Common myeloid progenitor, CD34-positive (primary cell): ENCODE data around the gene C3.

Source experiments
- CTCF ChIA-PET: fragments of 350-600 bp; sonication (Branson Sonifier 250); formaldehyde crosslinking; loops from one replicate; lab custom pipeline; 2021; ENCODE audit warnings: antibody characterized with exemption; lab: Charles Lee
- POLR2A ChIA-PET: fragments of 350-600 bp; sonication (Branson Sonifier 250); formaldehyde crosslinking; loops from one replicate; lab custom pipeline; 2021; ENCODE audit warnings: antibody characterized with exemption; lab: Charles Lee
- DNase-seq, 3 donors: peaks; one replicate each; pipeline versions ENCODE4 v3.0.0 to v3.0.0-alpha.2; 2013
- H3K27ac ChIP-seq, 2 experiments: 1 replicate in 1 of 2; 2 replicates in 1 of 2; pipeline ENCODE4 v1.7.0; 2013; ENCODE audit warnings: inconsistent platforms in 2 of 2, low read length in 2 of 2, mild to moderate bottlenecking in 2 of 2, low read depth in 1 of 2, moderate library complexity in 1 of 2; ENCODE audit not compliant: severe bottlenecking in 2 of 2, insufficient read depth in 1 of 2, poor library complexity in 1 of 2
- H3K27me3 ChIP-seq, 5 experiments: replicated peaks in 2 of 5; 1 replicate in 3 of 5; 2 replicates in 2 of 5; pipeline versions ENCODE4 v1.6.1 to v1.7.0; 2013; ENCODE audit warnings: low read length in 4 of 5, mild to moderate bottlenecking in 2 of 5, moderate library complexity in 2 of 5, inconsistent platforms in 1 of 5; ENCODE audit not compliant: insufficient read depth in 5 of 5, control insufficient read depth in 4 of 5
- H3K36me3 ChIP-seq, 4 experiments: 1 replicate in 2 of 4; 2 replicates in 2 of 4; pipeline versions ENCODE4 v1.6.1 to v1.7.0; 2013; ENCODE audit warnings: low read length in 3 of 4, control low read depth in 1 of 4, mild to moderate bottlenecking in 1 of 4; ENCODE audit not compliant: control insufficient read depth in 4 of 4, insufficient read depth in 4 of 4
- H3K4me1 ChIP-seq, 4 experiments: 1 replicate in 3 of 4; 2 replicates in 1 of 4; pipeline versions ENCODE4 v1.6.1 to v1.7.1; 2013; ENCODE audit warnings: low read length in 3 of 4, mild to moderate bottlenecking in 3 of 4, control low read depth in 1 of 4, inconsistent platforms in 1 of 4, moderate library complexity in 1 of 4; ENCODE audit not compliant: control insufficient read depth in 4 of 4, insufficient read depth in 4 of 4; ENCODE audit errors: control extremely low read depth in 1 of 4
- H3K4me3 ChIP-seq, 7 experiments: 1 replicate in 4 of 7; 2 replicates in 3 of 7; pipeline versions ENCODE4 v1.5.1 to v1.7.0; 2013; ENCODE audit warnings: mild to moderate bottlenecking in 7 of 7, low read length in 6 of 7, moderate library complexity in 6 of 7, inconsistent platforms in 2 of 7, low read depth in 2 of 7, control low read depth in 1 of 7; ENCODE audit not compliant: insufficient read depth in 4 of 7, control insufficient read depth in 1 of 7; ENCODE audit errors: extremely low read depth in 1 of 7
- H3K9me3 ChIP-seq, 5 experiments: 1 replicate in 4 of 5; 2 replicates in 1 of 5; pipeline versions ENCODE4 v1.6.1 to v1.7.1; 2013; ENCODE audit warnings: low read length in 4 of 5, mild to moderate bottlenecking in 2 of 5, inconsistent platforms in 1 of 5, low read depth in 1 of 5, moderate library complexity in 1 of 5; ENCODE audit not compliant: control insufficient read depth in 4 of 5, insufficient read depth in 2 of 5; ENCODE audit errors: control extremely low read depth in 1 of 5
- WGBS: methylation state at CpG from one replicate; pipeline ENCODE4 v1.1.5; 2013; ENCODE audit not compliant: insufficient coverage; 5-methylcytosine and 5-hydroxymethylcytosine counted together

The C3 gene

GRCh38 chr19:6654347-6655310 lies 65.8 kb downstream of the C3 start:
- ChIA-PET POLR2A (no interaction called here), CTCF (interaction anchor here (0.7 to 2.1 kb wide), 5 partner anchors 9 to 1134 kb away, joined by 3 to 4 read pairs (median 3); partner anchors contain the start of gene GPR108)
- DNase-seq: peak in 2 of 3 donors; percentile 57 to 61
- peaks cover 0 to 7% (median 0%) of the 10 kb centered on the region in 5 experiments for H3K9me3 ChIP-seq
- H3K27me3 ChIP-seq: peaks cover 0 to 39% (median 4%) of the 10 kb centered on the region in 5 experiments
- no peaks in the 10 kb centered on the region for H3K36me3 ChIP-seq
- no peak overlapping the region for H3K4me3 ChIP-seq
- WGBS: 25% methylated on average over 11 of the region's 15 CpGs
- H3K27ac ChIP-seq: no peak overlapping the region
- peaks cover 0 to 20% (median 13%) of the 10 kb centered on the region in 4 experiments for H3K4me1 ChIP-seq

DNA sequence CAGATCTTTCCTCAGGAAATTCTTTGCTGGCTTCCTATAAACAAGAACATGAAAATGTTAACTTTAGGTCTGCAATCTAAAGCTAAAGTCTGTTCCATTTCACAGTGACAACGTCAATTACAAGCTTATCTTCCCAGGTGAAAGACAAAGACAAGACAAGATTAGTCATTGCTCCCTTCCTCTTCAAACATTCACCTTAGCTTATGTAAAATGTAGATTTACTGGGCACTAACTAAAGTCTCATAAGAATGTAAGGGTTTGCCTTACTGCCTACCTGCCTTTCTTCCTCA lies 67.7 kb downstream of the C3 start:
- H3K4me3 ChIP-seq: no peak overlapping the region
- DNase-seq: no peak
- H3K27ac ChIP-seq: no peak overlapping the region
- CTCF ChIA-PET: interaction anchor here (0.7 to 1.0 kb wide), 3 partner anchors 9 to 101 kb away, joined by 3 to 4 read pairs (median 4); no protein-coding TSS in a partner anchor
- POLR2A ChIA-PET: no interaction called here
- H3K9me3 ChIP-seq: peaks cover 0 to 13% (median 0%) of the 10 kb centered on the region in 5 experiments
- peaks cover 0 to 20% (median 13%) of the 10 kb centered on the region in 4 experiments for H3K4me1 ChIP-seq
- no peaks in the 10 kb centered on the region for H3K36me3 ChIP-seq
- H3K27me3 ChIP-seq: peaks cover 0 to 37% (median 3%) of the 10 kb centered on the region in 5 experiments
- WGBS: no CpG with 5 or more reads among the region's 1 CpG

GRCh38 chr19:6651965-6652804 lies 68.3 kb downstream of the C3 start:
- Histone ChIP-seq H3K4me1 (peaks cover 0 to 20% (median 13%) of the 10 kb centered on the region in 4 experiments), H3K27ac (peak overlapping the region in 1 of 2 experiments; percentile 11), H3K36me3 (no peaks in the 10 kb centered on the region), H3K27me3 (peaks cover 0 to 37% (median 6%) of the 10 kb centered on the region in 5 experiments), H3K4me3 (no peak overlapping the region), H3K9me3 (peaks cover 0 to 18% (median 5%) of the 10 kb centered on the region in 5 experiments)
- ChIA-PET CTCF (interaction anchor here (0.7 to 1.2 kb wide), 5 partner anchors 10 to 139 kb away, joined by 3 to 5 read pairs (median 4); no protein-coding TSS in a partner anchor), POLR2A (no interaction called here)
- DNase-seq: no peak
- 89% methylated on average over 2 of the region's 6 CpGs for WGBS

DNA sequence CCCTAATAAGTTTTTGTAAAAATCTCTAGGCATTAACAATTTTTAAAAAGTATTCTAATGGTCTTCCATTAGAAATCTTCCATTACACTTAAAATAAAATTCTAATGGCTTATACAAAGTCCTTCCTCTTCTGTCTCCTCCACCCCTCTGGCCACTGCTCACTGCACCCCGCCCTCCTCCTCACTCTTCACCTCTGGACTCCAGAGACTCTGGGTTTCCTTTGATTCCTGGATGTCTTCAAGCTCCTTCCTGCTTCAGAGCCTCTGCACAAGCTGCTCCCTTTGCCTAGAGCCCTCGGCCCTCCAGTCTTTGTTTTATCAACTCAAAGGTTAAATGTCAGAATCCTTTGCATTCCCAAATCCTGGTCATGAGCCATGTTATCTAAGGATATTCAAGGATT lies 71.3 kb downstream of the C3 start:
- WGBS: 57% methylated on average over 2 of the region's 2 CpGs
- Histone ChIP-seq H3K4me3 (no peak overlapping the region), H3K27me3 (peaks cover 0 to 56% (median 19%) of the 10 kb centered on the region in 5 experiments), H3K36me3 (no peaks in the 10 kb centered on the region), H3K4me1 (peaks cover 0 to 7% (median 5%) of the 10 kb centered on the region in 4 experiments), H3K9me3 (peaks cover 0 to 34% (median 13%) of the 10 kb centered on the region in 5 experiments), H3K27ac (no peak overlapping the region)
- ChIA-PET POLR2A (no interaction called here), CTCF (interaction anchor here (1.3 kb wide), 1 partner anchor 16 kb away, joined by 5 read pairs; no protein-coding TSS in a partner anchor)
- no peak for DNase-seq

GRCh38 chr19:6648141-6648715 lies 72.2 kb downstream of the C3 start:
- Histone ChIP-seq H3K27me3 (peaks cover 0 to 64% (median 19%) of the 10 kb centered on the region in 5 experiments), H3K4me1 (no peaks in the 10 kb centered on the region), H3K9me3 (peaks cover 0 to 34% (median 13%) of the 10 kb centered on the region in 5 experiments), H3K36me3 (no peaks in the 10 kb centered on the region), H3K27ac (no peak overlapping the region), H3K4me3 (no peak overlapping the region)
- CTCF ChIA-PET: interaction anchor here (1.1 to 1.2 kb wide), 2 partner anchors 11 to 16 kb away, joined by 4 read pairs; no protein-coding TSS in a partner anchor
- DNase-seq: no peak
- POLR2A ChIA-PET: no interaction called here
- WGBS: 87% methylated on average over 5 of the region's 9 CpGs

- Histone ChIP-seq H3K36me3 (no peaks in the 10 kb centered on the region), H3K4me1 (peaks cover 0 to 20% (median 17%) of the 10 kb centered on the region in 4 experiments), H3K9me3 (peaks cover 0 to 27% (median 13%) of the 10 kb centered on the region in 5 experiments), H3K4me3 (no peak overlapping the region), H3K27me3 (peaks cover 0 to 74% (median 21%) of the 10 kb centered on the region in 5 experiments), H3K27ac (no peak overlapping the region)
- POLR2A ChIA-PET: no interaction called here
- CTCF ChIA-PET: interaction anchor here (0.7 to 1.2 kb wide), 2 partner anchors 10 kb away, joined by 3 to 4 read pairs; no protein-coding TSS in a partner anchor
- 93% methylated on average over 2 of the region's 5 CpGs for WGBS
- DNase-seq: no peak
Observed at GRCh38 chr19:6644796-6645195, 75.7 kb downstream of the C3 start.
